ENCODE results near the gene DSCAML1. TPM values are rescaled to one million over a fixed set of nuclear protein-coding genes. Genes with fewer than 3 reads are reported as not detected.

DSCAML1 gene
- total and polyA plus RNA-seq, 2 of the 8 experiments (the other 6 are each of a cell fraction or from before 2014, with no cell fraction given), result 0.19 to 0.24 TPM

DNA sequence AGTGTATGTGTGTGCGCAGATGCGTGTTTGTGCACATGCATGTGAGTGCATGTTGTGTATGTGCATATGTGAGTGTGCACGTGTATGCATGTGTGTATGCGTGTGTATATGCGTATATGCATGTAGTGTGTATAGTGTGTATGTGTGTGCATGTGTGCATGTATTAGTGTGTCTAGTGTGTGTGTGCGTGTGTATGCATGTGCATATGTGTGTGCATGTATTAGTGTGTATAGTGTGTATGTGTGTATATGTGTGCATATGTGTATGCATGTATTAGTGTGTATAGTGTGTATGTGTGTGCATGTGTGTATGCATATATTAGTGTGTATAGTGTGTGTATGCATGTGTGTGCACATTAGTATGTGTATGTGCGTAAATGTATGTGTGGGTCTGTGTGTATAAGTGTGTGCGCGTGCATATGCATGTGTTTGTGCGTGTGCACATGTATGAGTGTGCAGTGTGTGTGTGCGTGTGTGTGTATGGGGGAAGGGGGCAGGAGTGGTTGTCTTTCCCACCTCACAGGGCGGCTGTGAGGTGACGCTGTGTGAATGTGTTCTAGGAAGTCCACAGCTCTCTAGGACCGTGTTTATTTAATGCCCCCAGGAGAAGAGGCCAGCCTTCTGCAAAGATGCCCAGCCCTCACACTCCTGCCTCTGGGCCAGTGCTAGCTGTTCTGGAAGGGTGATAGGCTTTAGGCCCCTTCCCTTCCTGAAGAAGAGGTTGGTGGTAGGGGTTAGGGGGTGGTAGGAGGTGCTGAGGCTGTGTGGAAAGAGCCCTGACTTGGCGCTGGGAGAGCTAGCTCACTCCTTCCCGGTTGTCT is 354.8 kb downstream of the DSCAML1 start (continued):
- no peak for TF ChIP-seq RBBP5 (IDR thresholded peaks at IDR 0.05; ENCODE audit: borderline replicate concordance, low read depth, low read length)

Data from H1 (cell line).